Endothelial cell (in vitro differentiated cells): ENCODE measurements around the gene DEXI. TPM values are rescaled to one million over a fixed set of nuclear protein-coding genes. Genes with fewer than 3 reads are reported as not detected.
A peak's percentile ranks its signal among the peaks of the same experiment; 100 is the strongest.

Experiments used
- DNase-seq: peaks from one replicate; pipeline ENCODE4 v3.0.0; 2021; ENCODE audit warnings: low spot score
- H3K27ac Mint-ChIP-seq: one replicate; pipeline ENCODE4 v1.8.0; 2021; ENCODE audit warnings: mixed read lengths, inconsistent platforms; ENCODE audit not compliant: unreplicated experiment
- H3K27me3 Mint-ChIP-seq: one replicate; pipeline ENCODE4 v1.8.0; 2021; ENCODE audit warnings: mild to moderate bottlenecking, moderate library complexity, mixed read lengths, inconsistent platforms; ENCODE audit not compliant: unreplicated experiment
- H3K36me3 Mint-ChIP-seq: one replicate; pipeline ENCODE4 v1.8.0; 2021; ENCODE audit warnings: mild to moderate bottlenecking, low read depth, mixed read lengths, inconsistent platforms; ENCODE audit not compliant: unreplicated experiment
- H3K4me1 Mint-ChIP-seq: one replicate; pipeline ENCODE4 v1.8.0; 2021; ENCODE audit warnings: mild to moderate bottlenecking, mixed read lengths, inconsistent platforms; ENCODE audit not compliant: unreplicated experiment
- H3K4me3 Mint-ChIP-seq: one replicate; pipeline ENCODE4 v1.8.0; 2021; ENCODE audit warnings: mild to moderate bottlenecking, mixed read lengths, inconsistent platforms; ENCODE audit not compliant: unreplicated experiment
- H3K9me3 Mint-ChIP-seq: one replicate; pipeline ENCODE4 v1.8.0; 2021; ENCODE audit warnings: mixed read lengths, inconsistent platforms; ENCODE audit not compliant: unreplicated experiment
- total RNA-seq: library from RNA; stranded (reverse); fragmentation: NEBNext Ultra II Directional; extraction: Animal tissue kit (Norgen Biotek cat#: 25700); gene quantifications from one replicate; pipeline ENCODE4 v1.2.1, GENCODE V29; 2021; ENCODE audit not compliant: unreplicated experiment
- TF ChIP-seq, protein P1 (sequence below): fragments of 200-600 bp; sonication (generic); IDR thresholded peaks from one replicate; pipeline ENCODE4 v1.5.0; 2021; ENCODE audit warnings: antibody characterized with exemption; ENCODE audit not compliant: unreplicated experiment

DEXI gene
- total RNA-seq, 1 donor from 2014 or later = 37.9 TPM

GRCh38 chr16:10895053-10895946 lies 47.0 kb downstream of the DEXI start:
- H3K4me3 Mint-ChIP-seq = no peak overlapping the region
- DNase-seq = peak; percentile 71
- H3K27me3 Mint-ChIP-seq = peaks cover 5% of the 10 kb centered on the region
- H3K36me3 Mint-ChIP-seq = no peaks in the 10 kb centered on the region
- H3K9me3 Mint-ChIP-seq = no peaks in the 10 kb centered on the region
- TF ChIP-seq, protein P1, sequence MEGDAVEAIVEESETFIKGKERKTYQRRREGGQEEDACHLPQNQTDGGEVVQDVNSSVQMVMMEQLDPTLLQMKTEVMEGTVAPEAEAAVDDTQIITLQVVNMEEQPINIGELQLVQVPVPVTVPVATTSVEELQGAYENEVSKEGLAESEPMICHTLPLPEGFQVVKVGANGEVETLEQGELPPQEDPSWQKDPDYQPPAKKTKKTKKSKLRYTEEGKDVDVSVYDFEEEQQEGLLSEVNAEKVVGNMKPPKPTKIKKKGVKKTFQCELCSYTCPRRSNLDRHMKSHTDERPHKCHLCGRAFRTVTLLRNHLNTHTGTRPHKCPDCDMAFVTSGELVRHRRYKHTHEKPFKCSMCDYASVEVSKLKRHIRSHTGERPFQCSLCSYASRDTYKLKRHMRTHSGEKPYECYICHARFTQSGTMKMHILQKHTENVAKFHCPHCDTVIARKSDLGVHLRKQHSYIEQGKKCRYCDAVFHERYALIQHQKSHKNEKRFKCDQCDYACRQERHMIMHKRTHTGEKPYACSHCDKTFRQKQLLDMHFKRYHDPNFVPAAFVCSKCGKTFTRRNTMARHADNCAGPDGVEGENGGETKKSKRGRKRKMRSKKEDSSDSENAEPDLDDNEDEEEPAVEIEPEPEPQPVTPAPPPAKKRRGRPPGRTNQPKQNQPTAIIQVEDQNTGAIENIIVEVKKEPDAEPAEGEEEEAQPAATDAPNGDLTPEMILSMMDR = no peak
- no peaks in the 10 kb centered on the region for H3K4me1 Mint-ChIP-seq
- no peak overlapping the region for H3K27ac Mint-ChIP-seq

- H3K27ac Mint-ChIP-seq = no peak overlapping the region
These were observed 49.4 kb downstream of the DEXI start for GRCh38 chr16:10892782-10893318.

GRCh38 chr16:10889855-10890254 lies 52.4 kb downstream of the DEXI start:
- no peak overlapping the region for H3K4me3 Mint-ChIP-seq
- H3K27me3 Mint-ChIP-seq = no peaks in the 10 kb centered on the region
- no peaks in the 10 kb centered on the region for H3K9me3 Mint-ChIP-seq
- H3K27ac Mint-ChIP-seq = no peak overlapping the region
- H3K4me1 Mint-ChIP-seq = no peaks in the 10 kb centered on the region
- TF ChIP-seq, protein P1 = no peak
- no peaks in the 10 kb centered on the region for H3K36me3 Mint-ChIP-seq
- DNase-seq = no peak

More at GRCh38 chr16:10892782-10893318, 49.4 kb downstream of the DEXI start:
- no peaks in the 10 kb centered on the region for H3K9me3 Mint-ChIP-seq
- DNase-seq = no peak
- TF ChIP-seq, protein P1 = no peak
- H3K4me1 Mint-ChIP-seq = no peaks in the 10 kb centered on the region
- H3K4me3 Mint-ChIP-seq = no peak overlapping the region
- no peaks in the 10 kb centered on the region for H3K36me3 Mint-ChIP-seq
- H3K27me3 Mint-ChIP-seq = peaks cover 5% of the 10 kb centered on the region

GRCh38 chr16:10888320-10888937 lies 53.8 kb downstream of the DEXI start:
- no peak overlapping the region for H3K4me3 Mint-ChIP-seq

More at GRCh38 chr16:10888320-10888937, 53.8 kb downstream of the DEXI start:
- DNase-seq = no peak
- TF ChIP-seq, protein P1 = no peak
- H3K9me3 Mint-ChIP-seq = no peaks in the 10 kb centered on the region
- H3K4me1 Mint-ChIP-seq = no peaks in the 10 kb centered on the region
- no peaks in the 10 kb centered on the region for H3K27me3 Mint-ChIP-seq
- H3K27ac Mint-ChIP-seq = no peak overlapping the region
- H3K36me3 Mint-ChIP-seq = no peaks in the 10 kb centered on the region
